GM18951 (cell line): ENCODE measurements around the gene MAOB.

Source experiments
- POLR2A ChIP-seq: IDR thresholded peaks from 4 replicates; pipeline ENCODE4 v1.6.1; 2011; ENCODE audit warnings: mild to moderate bottlenecking; ENCODE audit not compliant: insufficient read length, insufficient read depth; ENCODE audit errors: extremely low read depth
- in situ Hi-C: fragments of 300-500 bp; cut with MboI; formaldehyde crosslinking; loops from one replicate; pipeline ENCODE4 v1.12.0; 2022; ENCODE audit warnings: low sequenced_read_pairs, mixed read lengths, inconsistent platforms; ENCODE audit not compliant: unreplicated experiment

The MAOB gene

GRCh38 chrX:43876680-43877079 lies 5.6 kb downstream of the MAOB start:
- no peak for TF ChIP-seq POLR2A
- in situ Hi-C loops, result no loop called here

DNA sequence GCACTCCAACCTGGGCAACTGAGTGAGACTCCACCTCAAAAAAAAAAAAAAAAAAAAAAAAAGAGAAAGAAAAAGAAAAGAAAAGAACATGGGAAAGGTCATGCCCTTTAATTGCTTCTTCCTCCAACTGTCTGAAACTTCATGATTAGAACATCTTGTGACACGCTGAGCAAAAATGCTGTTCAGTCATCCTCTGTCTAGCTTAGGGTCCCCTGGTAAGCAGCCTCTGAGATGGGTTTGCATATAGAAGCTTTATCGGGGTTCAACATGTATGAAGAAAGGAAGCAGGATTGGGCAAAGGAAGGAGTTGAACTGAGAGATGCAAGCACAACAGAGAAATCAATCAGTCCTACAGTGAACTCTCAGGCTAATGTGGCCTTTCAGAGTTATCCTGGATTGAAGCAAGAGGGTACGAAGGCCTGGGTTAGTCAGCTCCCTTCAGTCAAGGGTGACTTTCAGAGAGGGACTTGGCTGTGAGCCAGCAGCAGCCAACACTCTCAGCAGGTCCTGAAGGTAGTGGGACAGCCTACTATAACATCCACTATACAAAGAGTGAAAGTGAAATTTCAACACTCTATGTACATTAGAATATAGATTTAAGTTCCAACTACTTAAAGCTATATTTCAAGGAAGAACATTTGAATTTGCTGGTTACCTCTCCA lies 11.4 kb downstream of the MAOB start:
- in situ Hi-C loops, result no loop called here
- TF ChIP-seq POLR2A, result no peak

- TF ChIP-seq POLR2A, result no peak
- in situ Hi-C loops, result no loop called here
Measured at GRCh38 chrX:43870011-43870410, 12.2 kb downstream of the MAOB start.

DNA sequence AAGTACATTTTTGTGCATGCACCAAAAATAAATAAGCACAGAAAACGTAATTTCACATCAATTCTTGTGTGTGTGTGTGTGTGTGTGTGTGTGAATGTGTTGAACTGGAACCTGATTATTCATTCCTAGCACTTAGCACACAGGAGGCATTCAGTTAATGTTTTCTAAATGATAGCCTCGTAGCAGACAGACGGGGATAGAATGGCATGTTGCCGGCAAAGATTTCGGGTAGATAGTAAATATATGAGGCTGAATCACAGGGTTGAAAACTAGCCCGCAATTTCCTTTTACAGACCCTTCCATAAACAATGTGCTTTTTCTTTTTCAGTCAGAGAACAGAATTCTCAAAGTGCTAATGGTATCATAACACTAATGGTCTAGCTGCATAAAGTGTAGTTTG lies 13.5 kb downstream of the MAOB start:
- TF ChIP-seq POLR2A, result no peak
- in situ Hi-C loops, result no loop called here

- TF ChIP-seq POLR2A, result no peak
- in situ Hi-C loops, result no loop called here
Measured at GRCh38 chrX:43866423-43866822, 15.8 kb downstream of the MAOB start.

DNA sequence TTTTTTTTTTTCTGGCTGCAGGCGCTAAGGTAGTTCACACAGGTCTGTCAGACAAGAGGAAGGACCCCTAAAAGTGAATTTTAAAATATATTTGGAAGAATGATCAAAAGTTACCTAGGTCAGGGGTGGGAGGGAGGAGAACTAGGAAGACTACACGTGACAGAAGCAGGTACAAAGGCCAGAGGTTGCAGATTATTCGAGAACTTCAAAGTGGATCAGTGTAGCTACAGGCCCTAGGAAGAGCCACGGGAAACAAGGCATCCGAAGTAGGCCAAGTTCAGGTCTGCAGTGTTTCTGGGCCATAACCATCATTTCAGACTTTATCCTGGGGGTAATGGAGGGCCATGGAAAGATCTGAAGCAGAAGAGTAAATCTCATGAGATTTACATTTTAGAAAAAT lies 16.5 kb downstream of the MAOB start:
- no peak for TF ChIP-seq POLR2A
- in situ Hi-C loops, result no loop called here

GRCh38 chrX:43862434-43862833 lies 19.8 kb downstream of the MAOB start:
- in situ Hi-C loops, result no loop called here
- no peak for TF ChIP-seq POLR2A

DNA sequence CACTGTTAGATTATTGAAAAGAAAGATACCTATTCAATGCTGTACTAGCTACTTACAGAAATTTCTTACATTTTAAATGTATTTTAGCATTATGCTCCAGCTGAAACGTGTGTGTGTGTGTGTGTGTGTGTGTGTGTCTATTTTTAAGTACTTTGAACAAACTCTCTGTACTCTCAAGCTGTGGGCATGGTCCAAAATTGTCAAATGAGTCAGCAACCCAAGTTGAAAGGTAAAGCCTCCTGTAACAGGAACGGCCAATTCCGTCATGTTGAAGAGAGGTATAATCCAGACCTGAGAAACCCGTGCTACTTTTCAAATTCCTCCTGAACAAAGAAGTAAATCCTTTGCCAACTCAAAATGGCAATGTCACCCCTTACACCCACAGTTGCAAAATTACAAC lies 20.5 kb downstream of the MAOB start:
- in situ Hi-C loops, result no loop called here
- no peak for TF ChIP-seq POLR2A

- no peak for TF ChIP-seq POLR2A
- in situ Hi-C loops, result no loop called here
Measured at GRCh38 chrX:43860646-43861370, 21.4 kb downstream of the MAOB start.

- in situ Hi-C loops, result no loop called here
- no peak for TF ChIP-seq POLR2A
Measured at GRCh38 chrX:43853225-43853828, 28.9 kb downstream of the MAOB start.

DNA sequence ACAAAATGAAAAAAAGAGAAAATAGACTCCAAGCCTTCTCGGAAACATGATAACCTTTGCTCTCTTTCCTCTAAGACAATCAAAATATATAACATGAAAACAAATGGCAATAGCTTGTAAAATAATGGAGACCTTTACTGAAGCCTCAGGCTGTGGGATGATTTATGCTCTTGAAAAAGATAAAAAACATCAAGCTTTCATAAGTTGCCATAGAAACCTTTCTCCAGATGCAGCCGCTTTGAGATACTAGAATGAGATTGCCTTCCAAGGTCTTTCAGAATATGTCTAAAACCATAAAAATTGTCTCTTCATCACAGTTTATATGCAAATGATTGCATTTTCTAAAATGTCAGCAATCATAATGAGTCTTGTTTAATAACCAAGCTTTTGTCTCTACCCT lies 31.6 kb downstream of the MAOB start:
- TF ChIP-seq POLR2A, result no peak
- in situ Hi-C loops, result no loop called here

GRCh38 chrX:43849173-43849572 lies 33.1 kb downstream of the MAOB start:
- in situ Hi-C loops, result no loop called here
- TF ChIP-seq POLR2A, result no peak

DNA sequence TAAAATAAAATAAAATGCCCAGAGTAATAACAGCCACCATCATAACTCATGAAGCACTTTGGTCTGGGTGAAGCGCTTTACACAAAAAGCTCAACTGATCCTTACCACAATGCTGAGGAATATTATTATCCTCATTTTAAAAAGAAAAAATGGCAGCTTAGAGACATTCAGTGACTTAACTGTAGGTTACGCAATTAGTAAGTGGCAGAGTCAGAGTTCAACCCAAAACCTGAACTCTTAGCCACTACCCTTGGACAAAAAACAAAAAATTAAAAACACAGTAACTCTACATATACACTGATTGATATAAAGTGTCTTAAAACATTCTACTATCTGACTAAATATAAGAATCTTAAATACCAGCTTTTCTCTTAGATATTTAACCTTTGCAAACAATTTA lies 34.9 kb downstream of the MAOB start:
- in situ Hi-C loops, result no loop called here
- no peak for TF ChIP-seq POLR2A

DNA sequence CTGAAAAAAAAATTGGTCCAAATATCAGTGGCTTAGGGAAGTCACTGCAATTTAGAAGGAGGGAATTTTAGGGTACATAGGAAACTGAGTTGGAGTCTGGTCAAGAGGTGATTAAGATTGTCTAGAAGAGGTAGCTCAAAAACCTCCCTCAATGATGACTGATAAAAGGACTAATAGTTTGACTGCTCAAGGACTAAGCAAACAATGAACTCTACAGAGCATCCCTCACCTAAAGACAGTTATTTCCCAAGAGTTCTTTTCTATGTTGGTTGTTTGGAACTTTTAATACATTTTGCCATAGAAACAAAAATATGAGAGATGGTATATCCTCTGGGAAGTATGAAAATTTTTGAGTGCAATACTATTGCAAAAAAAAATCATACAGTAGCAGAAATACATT lies 35.7 kb downstream of the MAOB start:
- in situ Hi-C loops, result no loop called here

More for the DNA sequence above, 35.7 kb downstream of the MAOB start:
- no peak for TF ChIP-seq POLR2A
